Measurements from ENCODE around the gene CAPN11. TPM values are rescaled to one million over a fixed set of nuclear protein-coding genes. Genes with fewer than 3 reads are reported as not detected.

The CAPN11 gene
- total and polyA plus RNA-seq, 10 of the 15 experiments (the other 5 are each of a cell fraction or from before 2014, with no cell fraction given): 0.05 to 0.44 (median 0.31) TPM

DNA sequence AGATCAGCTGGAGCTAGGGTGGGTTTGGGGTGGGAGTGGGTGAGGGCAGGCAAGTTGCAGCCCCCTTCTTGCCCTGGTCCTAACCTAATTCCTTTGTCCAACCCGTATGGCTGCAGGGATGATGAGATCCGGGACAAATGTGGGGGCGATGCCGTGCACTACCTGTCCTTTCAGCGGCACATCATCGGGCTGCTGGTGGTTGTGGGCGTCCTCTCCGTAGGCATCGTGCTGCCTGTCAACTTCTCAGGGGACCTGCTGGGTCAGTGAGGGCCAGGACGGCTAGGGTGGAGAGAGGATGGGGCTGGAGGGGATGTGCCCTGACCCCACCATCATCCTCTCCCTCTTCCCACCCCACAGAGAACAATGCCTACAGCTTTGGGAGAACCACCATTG is 19.3 kb upstream of the CAPN11 start:
- ChIA-PET CTCF (no interaction called here), RAD21 (ENCODE audit: unreplicated experiment) (no interaction called here), POLR2A (interaction anchor here (0.6 kb wide), 1 partner anchor 39 kb away, joined by 3 read pairs; no protein-coding TSS in a partner anchor), SMC1A (ENCODE audit: uncharacterized antibody, unreplicated experiment) (no interaction called here)
- no peak overlapping the region for H3K4me3 ChIP-seq
- H4K20me1 ChIP-seq (ENCODE audit: control insufficient read depth, insufficient read depth): no peaks in the 10 kb centered on the region
- TF ChIP-seq NBN (IDR thresholded peaks at IDR 0.05): no peak
- no peak for TF ChIP-seq JUNB (IDR thresholded peaks at IDR 0.05)
- TF ChIP-seq SMC3 (IDR thresholded peaks at IDR 0.05; ENCODE audit: borderline replicate concordance, low read length): no peak
- no peak for TF ChIP-seq RFX5 (IDR thresholded peaks at IDR 0.05; ENCODE audit: low read depth, low read length)
- TF ChIP-seq, protein P1, sequence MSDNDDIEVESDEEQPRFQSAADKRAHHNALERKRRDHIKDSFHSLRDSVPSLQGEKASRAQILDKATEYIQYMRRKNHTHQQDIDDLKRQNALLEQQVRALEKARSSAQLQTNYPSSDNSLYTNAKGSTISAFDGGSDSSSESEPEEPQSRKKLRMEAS (IDR thresholded peaks at IDR 0.05; ENCODE audit: low read depth, low read length): no peak
- TF ChIP-seq MXI1 (IDR thresholded peaks at IDR 0.05; ENCODE audit: low read depth, low read length): no peak
- TF ChIP-seq RAD21 (IDR thresholded peaks at IDR 0.05; ENCODE audit: insufficient read depth, low read depth, low read length): no peak
- TF ChIP-seq BHLHE40 (IDR thresholded peaks at IDR 0.05; ENCODE audit: borderline replicate concordance in 1 of 2, low read depth in 2 of 2, low read length in 1 of 2): no peak
- no peak for TF ChIP-seq NRF1 (conservative IDR thresholded peaks at IDR 0.05; ENCODE audit: low read depth, low read length)
- no peak for TF ChIP-seq ESRRA (IDR thresholded peaks at IDR 0.05; ENCODE audit: low read length)
- no peak for TF ChIP-seq FOXM1 (IDR thresholded peaks at IDR 0.05; ENCODE audit: low read depth, low read length)
- TF ChIP-seq SREBF2 (IDR thresholded peaks at IDR 0.05; ENCODE audit: low read length): no peak
- TF ChIP-seq, protein P2, sequence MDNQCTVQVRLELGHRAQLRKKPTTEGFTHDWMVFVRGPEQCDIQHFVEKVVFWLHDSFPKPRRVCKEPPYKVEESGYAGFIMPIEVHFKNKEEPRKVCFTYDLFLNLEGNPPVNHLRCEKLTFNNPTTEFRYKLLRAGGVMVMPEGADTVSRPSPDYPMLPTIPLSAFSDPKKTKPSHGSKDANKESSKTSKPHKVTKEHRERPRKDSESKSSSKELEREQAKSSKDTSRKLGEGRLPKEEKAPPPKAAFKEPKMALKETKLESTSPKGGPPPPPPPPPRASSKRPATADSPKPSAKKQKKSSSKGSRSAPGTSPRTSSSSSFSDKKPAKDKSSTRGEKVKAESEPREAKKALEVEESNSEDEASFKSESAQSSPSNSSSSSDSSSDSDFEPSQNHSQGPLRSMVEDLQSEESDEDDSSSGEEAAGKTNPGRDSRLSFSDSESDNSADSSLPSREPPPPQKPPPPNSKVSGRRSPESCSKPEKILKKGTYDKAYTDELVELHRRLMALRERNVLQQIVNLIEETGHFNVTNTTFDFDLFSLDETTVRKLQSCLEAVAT (IDR thresholded peaks at IDR 0.05): no peak
- TF ChIP-seq RBBP5 (conservative IDR thresholded peaks at IDR 0.05): no peak
- TF ChIP-seq YBX1 (IDR thresholded peaks at IDR 0.05): no peak
- no peak for TF ChIP-seq LARP7 (IDR thresholded peaks at IDR 0.05)
- WGBS (ENCODE audit: insufficient coverage, insufficient replicate concordance, low lambda C conversion rate, missing lambda C conversion rate): 89% methylated on average over 9 of the region's 10 CpGs
- H3K79me2 ChIP-seq (ENCODE audit: control insufficient read depth, insufficient read depth, low read length): no peaks in the 10 kb centered on the region
- no peaks in the 10 kb centered on the region for H3K4me1 ChIP-seq (ENCODE audit: control insufficient read depth, insufficient read depth, low read length)
- H3K9ac ChIP-seq (ENCODE audit: control insufficient read depth, insufficient read depth, low read length): no peak overlapping the region
- BruUV-seq (replicated peaks): no TSS peak
- H3K4me2 ChIP-seq (ENCODE audit: control insufficient read depth, insufficient read depth): no peak overlapping the region
- no peaks in the 10 kb centered on the region for H3K27me3 ChIP-seq (replicated peaks in 1 of 2; ENCODE audit: control insufficient read depth in 2 of 2, insufficient read depth in 2 of 2, low read length in 1 of 2)
- H3K27ac ChIP-seq (ENCODE audit: control insufficient read depth, insufficient read depth): no peak overlapping the region
- in situ Hi-C loops (cut with MboI): no loop called here
- no peak for DNase-seq (ENCODE audit: low read depth, low spot score)
- no peak for ATAC-seq
- no peaks in the 10 kb centered on the region; a peak in 1 of 4 replicates for H3K36me3 ChIP-seq (ENCODE audit: control insufficient read depth in 2 of 2, insufficient read depth in 2 of 2, low read length in 1 of 2)
- no peaks in the 10 kb centered on the region for H3K9me3 ChIP-seq (replicated peaks; ENCODE audit: control insufficient read depth, insufficient read depth, low read length)
- intact Hi-C loops (cut with micrococcal nuclease; ENCODE audit: unreplicated experiment): no loop called here
- FAIRE-seq: no peak
- no peak overlapping the region for H2AFZ ChIP-seq (ENCODE audit: control insufficient read depth, low read depth, low read length)

Data from GM12878 (cell line).